Tibial artery (tissue), 4 donors: Measurements from ENCODE around the gene ZC3H14.

Experiments
- DNase-seq, 2 donors: peaks; one replicate each; pipeline ENCODE4 v3.0.0-alpha.2; 2019
- H3K27ac ChIP-seq, 2 donors: fragments of 200-600 bp; sonication (generic) in 1 of 2; 1 replicate in 1 of 2; 2 replicates in 1 of 2; pipeline ENCODE4 v1.5.1; 2018 to 2019; ENCODE audit warnings: mild to moderate bottlenecking in 1 of 2
- H3K27me3 ChIP-seq, 2 donors: fragments of 200-600 bp; sonication (generic) in 1 of 2; one replicate each; pipeline versions ENCODE4 v1.5.1 to v1.6.0; 2016 to 2019
- H3K36me3 ChIP-seq, 3 donors: fragments of 200-600 bp; sonication (generic) in 2 of 3; one replicate each; pipeline ENCODE4 v1.5.1; 2016 to 2019; ENCODE audit warnings: mild to moderate bottlenecking in 2 of 3
- H3K4me1 ChIP-seq, 4 donors: fragments of 200-600 bp; sonication (generic) in 2 of 4; 1 replicate in 3 of 4; 2 replicates in 1 of 4; pipeline ENCODE4 v1.5.1; 2016 to 2019
- H3K4me3 ChIP-seq, 2 donors: fragments of 200-600 bp; sonication (generic) in 1 of 2; 1 replicate in 1 of 2; 2 replicates in 1 of 2; pipeline ENCODE4 v1.5.1; 2018 to 2019; ENCODE audit warnings: mild to moderate bottlenecking in 2 of 2
- H3K9me3 ChIP-seq, 3 donors: fragments of 200-600 bp; sonication (generic) in 1 of 3; one replicate each; pipeline ENCODE4 v1.5.1; 2016 to 2019
- CTCF ChIP-seq, 2 experiments: fragments of 200-600 bp in 1 of 2; fragments of 450-650 bp in 1 of 2; IDR thresholded peaks; one replicate each; pipeline ENCODE4 v1.5.1; 2017 to 2019; ENCODE audit warnings: antibody characterized with exemption in 2 of 2, mild to moderate bottlenecking in 1 of 2, moderate library complexity in 1 of 2
- intact Hi-C: fragments of 100-400 bp; cut with DNase I; formaldehyde crosslinking; loops from one replicate; pipeline ENCODE4 v1.15.0; 2023; ENCODE audit warnings: low total_unique reads

The ZC3H14 gene

DNA sequence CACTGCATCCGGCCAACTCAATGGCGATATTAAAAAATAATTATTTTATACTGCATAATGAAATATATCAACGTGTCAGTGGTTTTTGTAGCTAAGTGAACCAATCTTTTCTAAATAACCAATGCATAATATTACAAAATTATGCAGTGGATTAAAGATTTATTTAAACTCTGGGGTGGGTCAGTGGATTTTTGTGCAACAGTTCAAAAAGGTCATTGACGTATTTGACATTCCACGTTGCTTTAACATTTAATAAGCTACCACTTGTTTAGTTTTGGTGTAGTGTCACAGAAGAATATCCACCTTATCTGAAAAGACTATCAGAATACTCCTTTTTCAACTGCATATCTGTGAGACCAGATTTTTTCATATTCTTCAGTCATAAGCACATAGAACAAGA, 2.6 kb downstream of the ZC3H14 start:
- no peak for DNase-seq
- H3K9me3 ChIP-seq = no peaks in the 10 kb centered on the region
- intact Hi-C loops = no loop called here
- no peak for TF ChIP-seq CTCF (IDR thresholded peaks at IDR 0.05)
- H3K27me3 ChIP-seq = no peaks in the 10 kb centered on the region
- H3K36me3 ChIP-seq = peaks cover 26 to 34% (median 26%) of the 10 kb centered on the region in 3 donors
- H3K4me1 ChIP-seq = peaks cover 0 to 24% (median 17%) of the 10 kb centered on the region in 4 donors
- H3K27ac ChIP-seq = no peak overlapping the region
- H3K4me3 ChIP-seq = no peak overlapping the region

GRCh38 chr14:88568196-88568595, 5.4 kb downstream of the ZC3H14 start:
- Histone ChIP-seq H3K27ac (no peak overlapping the region), H3K27me3 (no peaks in the 10 kb centered on the region), H3K9me3 (no peaks in the 10 kb centered on the region), H3K36me3 (peaks cover 51 to 56% (median 53%) of the 10 kb centered on the region in 3 donors), H3K4me1 (peaks cover 0 to 18% (median 13%) of the 10 kb centered on the region in 4 donors), H3K4me3 (no peak overlapping the region)
- intact Hi-C loops = no loop called here
- TF ChIP-seq CTCF (IDR thresholded peaks at IDR 0.05) = no peak
- no peak for DNase-seq

DNA sequence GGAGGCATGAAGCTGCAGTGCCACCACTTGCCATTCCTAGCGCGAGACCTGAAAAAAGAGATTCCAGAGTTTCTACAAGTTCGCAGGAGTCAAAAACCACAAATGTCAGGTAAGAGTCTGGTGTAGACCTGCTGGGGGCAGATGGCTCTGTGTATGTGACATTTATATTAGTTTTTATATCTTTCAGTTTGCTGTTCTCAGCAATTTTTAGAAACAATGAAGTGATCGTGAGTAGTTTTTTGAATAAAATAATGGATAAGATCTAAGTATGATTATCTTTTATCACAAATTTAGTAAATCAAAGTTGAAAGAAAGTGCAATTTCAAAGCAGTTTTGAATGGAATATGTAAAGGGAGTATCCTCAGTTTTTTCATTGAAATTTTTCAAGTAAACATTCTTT, 9.3 kb downstream of the ZC3H14 start:
- H3K27ac ChIP-seq = no peak overlapping the region
- no peaks in the 10 kb centered on the region for H3K27me3 ChIP-seq
- H3K9me3 ChIP-seq = no peaks in the 10 kb centered on the region
- H3K4me3 ChIP-seq = no peak overlapping the region
- no peak for TF ChIP-seq CTCF (IDR thresholded peaks at IDR 0.05)
- no peaks in the 10 kb centered on the region for H3K4me1 ChIP-seq
- intact Hi-C loops = no loop called here
- H3K36me3 ChIP-seq = peaks cover 88 to 92% (median 89%) of the 10 kb centered on the region in 3 donors
- DNase-seq = no peak

DNA sequence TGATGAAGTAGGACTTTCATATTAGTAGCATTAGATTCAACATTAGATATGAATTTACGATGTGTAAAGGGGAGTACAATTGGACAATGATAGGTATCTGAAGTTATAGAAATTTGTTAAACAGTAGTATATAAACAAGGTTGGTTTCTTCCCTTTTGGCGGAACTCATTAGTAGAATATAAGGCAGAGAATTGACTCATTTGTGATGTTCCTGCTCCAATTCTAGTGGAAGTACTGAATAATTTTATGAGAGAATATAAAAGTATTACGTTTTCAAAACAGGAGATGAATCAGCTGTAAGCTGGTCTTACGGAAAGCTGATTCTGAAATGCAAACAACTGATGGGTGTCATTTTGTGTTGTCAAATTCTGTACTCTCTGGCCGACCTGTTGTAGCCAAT, 13.4 kb downstream of the ZC3H14 start:
- H3K27me3 ChIP-seq = no peaks in the 10 kb centered on the region
- peaks cover 94 to 99% (median 96%) of the 10 kb centered on the region in 3 donors for H3K36me3 ChIP-seq
- no peaks in the 10 kb centered on the region for H3K4me1 ChIP-seq
- intact Hi-C loops = no loop called here
- no peak overlapping the region for H3K27ac ChIP-seq
- H3K9me3 ChIP-seq = no peaks in the 10 kb centered on the region
- DNase-seq = no peak
- no peak overlapping the region for H3K4me3 ChIP-seq
- no peak for TF ChIP-seq CTCF (IDR thresholded peaks at IDR 0.05)

DNA sequence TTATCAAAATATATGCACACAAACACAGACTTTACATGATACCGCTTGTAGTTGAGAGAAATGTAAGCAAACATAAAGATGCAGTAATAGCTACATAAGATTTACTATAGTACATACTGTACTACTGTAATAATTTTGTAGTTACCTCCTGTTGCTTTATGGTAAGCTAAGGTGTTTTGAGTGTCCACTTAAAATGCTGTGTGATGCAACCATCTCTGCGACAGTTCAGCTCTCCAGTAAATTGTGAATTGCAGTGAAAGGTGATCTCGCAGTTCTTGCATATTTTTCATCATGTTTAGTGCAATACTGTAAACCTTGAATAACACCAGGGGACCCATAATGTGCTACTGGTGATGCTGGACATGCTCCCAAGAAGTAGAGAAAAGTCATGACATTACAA, 21.6 kb downstream of the ZC3H14 start:
- Histone ChIP-seq H3K4me1 (no peaks in the 10 kb centered on the region), H3K9me3 (no peaks in the 10 kb centered on the region), H3K27me3 (no peaks in the 10 kb centered on the region), H3K36me3 (peaks cover 43 to 87% (median 72%) of the 10 kb centered on the region in 3 donors), H3K4me3 (no peak overlapping the region), H3K27ac (no peak overlapping the region)
- TF ChIP-seq CTCF (IDR thresholded peaks at IDR 0.05) = no peak
- intact Hi-C loops = no loop called here
- no peak for DNase-seq

GRCh38 chr14:88588081-88588480, 25.2 kb downstream of the ZC3H14 start:
- Histone ChIP-seq H3K4me1 (no peaks in the 10 kb centered on the region), H3K27ac (no peak overlapping the region), H3K27me3 (no peaks in the 10 kb centered on the region), H3K9me3 (no peaks in the 10 kb centered on the region), H3K4me3 (no peak overlapping the region), H3K36me3 (peaks cover 53 to 90% (median 57%) of the 10 kb centered on the region in 3 donors)
- no peak for TF ChIP-seq CTCF (IDR thresholded peaks at IDR 0.05)
- DNase-seq = no peak
- intact Hi-C loops = no loop called here
